ENCODE measurements around the gene EBP.

EBP gene

DNA sequence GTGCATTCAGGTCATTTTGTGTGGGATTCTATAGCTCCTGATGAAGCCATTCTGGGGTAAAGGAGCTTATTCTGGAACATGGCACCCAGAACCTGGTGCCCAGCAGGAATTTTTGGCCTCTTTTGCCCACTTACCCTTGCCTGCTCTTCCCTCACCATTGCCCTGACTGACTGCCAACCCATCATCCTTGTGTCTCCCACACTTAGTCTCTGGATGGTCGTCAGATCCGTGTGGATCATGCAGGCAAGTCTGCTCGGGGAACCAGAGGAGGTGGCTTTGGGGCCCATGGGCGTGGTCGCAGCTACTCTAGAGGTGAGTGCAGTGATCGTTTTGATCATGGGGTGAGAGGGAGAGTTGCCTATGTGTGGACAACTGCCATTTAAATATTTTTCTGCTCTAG is 54.5 kb downstream of the EBP start:
- in situ Hi-C loops (cut with HindIII; ENCODE audit: low sequenced_read_pairs) = no loop called here
- peak overlapping the region; percentile 65 for H3K4me3 ChIP-seq (ENCODE audit: low read depth, low read length)
- DNase-seq (ENCODE audit: low read depth, low spot score) = no peak
- TF ChIP-seq, protein P1, sequence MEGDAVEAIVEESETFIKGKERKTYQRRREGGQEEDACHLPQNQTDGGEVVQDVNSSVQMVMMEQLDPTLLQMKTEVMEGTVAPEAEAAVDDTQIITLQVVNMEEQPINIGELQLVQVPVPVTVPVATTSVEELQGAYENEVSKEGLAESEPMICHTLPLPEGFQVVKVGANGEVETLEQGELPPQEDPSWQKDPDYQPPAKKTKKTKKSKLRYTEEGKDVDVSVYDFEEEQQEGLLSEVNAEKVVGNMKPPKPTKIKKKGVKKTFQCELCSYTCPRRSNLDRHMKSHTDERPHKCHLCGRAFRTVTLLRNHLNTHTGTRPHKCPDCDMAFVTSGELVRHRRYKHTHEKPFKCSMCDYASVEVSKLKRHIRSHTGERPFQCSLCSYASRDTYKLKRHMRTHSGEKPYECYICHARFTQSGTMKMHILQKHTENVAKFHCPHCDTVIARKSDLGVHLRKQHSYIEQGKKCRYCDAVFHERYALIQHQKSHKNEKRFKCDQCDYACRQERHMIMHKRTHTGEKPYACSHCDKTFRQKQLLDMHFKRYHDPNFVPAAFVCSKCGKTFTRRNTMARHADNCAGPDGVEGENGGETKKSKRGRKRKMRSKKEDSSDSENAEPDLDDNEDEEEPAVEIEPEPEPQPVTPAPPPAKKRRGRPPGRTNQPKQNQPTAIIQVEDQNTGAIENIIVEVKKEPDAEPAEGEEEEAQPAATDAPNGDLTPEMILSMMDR (IDR thresholded peaks at IDR 0.05; ENCODE audit: low read depth, low read length) = no peak

All from astrocyte of the spinal cord (primary cell).